ENCODE data around the gene OR7G3. TPM values are rescaled to one million over a fixed set of nuclear protein-coding genes. Genes with fewer than 3 reads are reported as not detected.

The OR7G3 gene
- total RNA-seq = not detected in 2 replicates

- DNase-seq (ENCODE audit: low read depth in 2 of 2) = no peak
These were observed at the start of gene OR7G3 for GRCh38 chr19:9126900-9127405. Gene OR7G3, minus strand, starts transcription at chr19:9126950. Its CDS starts 0 bp downstream, at chr19:9126950.

GRCh38 chr19:9175326-9175725, 48.6 kb upstream of the OR7G3 start:
- DNase-seq (ENCODE audit: low read depth in 2 of 2) = no peak

DNA sequence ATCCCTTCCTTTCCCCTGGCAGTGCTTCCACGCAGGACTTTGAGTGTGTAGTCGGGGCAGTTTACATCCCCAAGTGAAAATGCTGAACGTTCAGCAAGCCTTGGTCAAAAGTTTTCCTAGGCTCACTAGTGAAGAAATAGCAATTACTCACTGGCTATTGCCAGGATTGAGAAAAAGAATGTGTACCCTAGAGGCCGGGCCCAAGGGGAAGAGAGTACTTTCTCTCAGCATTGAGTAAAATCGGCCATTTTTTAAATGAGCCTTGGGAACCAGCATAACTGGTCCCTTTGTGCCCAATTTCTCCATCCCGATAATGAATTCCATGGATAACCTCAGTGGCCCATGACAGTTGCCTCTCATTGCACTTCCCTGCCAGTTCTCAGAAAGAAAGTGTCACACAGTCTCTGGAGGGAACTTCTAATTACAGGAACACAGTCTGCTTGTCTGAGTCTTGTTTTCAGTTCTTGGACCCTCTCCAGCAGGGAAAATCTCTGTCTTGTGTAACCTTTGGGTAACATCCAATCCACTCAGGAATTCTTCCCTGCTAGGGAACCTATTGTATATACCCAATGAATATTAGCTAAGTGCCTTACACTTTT, 44.7 kb upstream of the OR7G3 start:
- DNase-seq (ENCODE audit: low read depth in 2 of 2) = no peak

- DNase-seq (ENCODE audit: low read depth in 2 of 2) = no peak
These were observed 40.1 kb upstream of the OR7G3 start for GRCh38 chr19:9166846-9167245.

GRCh38 chr19:9165261-9165660, 38.5 kb upstream of the OR7G3 start:
- peak in 1 of 2 donors; percentile 13 for DNase-seq (ENCODE audit: low read depth in 2 of 2)

DNA sequence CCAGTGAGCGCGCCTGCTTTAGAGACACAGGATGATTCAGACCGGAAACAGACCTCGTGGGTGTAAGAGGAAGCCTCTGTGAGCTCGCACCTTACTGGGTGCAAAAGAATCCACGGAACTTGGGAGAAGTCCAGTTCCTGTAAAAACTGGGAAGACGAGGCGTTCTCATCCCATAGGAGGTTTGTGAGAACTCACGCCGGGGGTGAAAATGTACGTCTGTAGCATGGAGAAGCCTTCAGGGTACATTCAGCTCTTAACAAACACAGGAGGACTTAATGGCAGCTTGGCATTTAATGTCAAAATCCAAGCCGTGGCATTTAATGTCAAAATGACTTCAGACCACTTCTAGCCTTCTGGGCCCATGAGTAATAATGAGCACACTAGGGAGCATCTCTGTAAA, 34.7 kb upstream of the OR7G3 start:
- DNase-seq (ENCODE audit: low read depth in 2 of 2) = no peak

GRCh38 chr19:9159891-9160290, 33.1 kb upstream of the OR7G3 start:
- no peak for DNase-seq (ENCODE audit: low read depth in 2 of 2)

- no peak for DNase-seq (ENCODE audit: low read depth in 2 of 2)
These were observed 29.6 kb upstream of the OR7G3 start for GRCh38 chr19:9156304-9156703.

- no peak for DNase-seq (ENCODE audit: low read depth in 2 of 2)
These were observed 28.8 kb upstream of the OR7G3 start for GRCh38 chr19:9155591-9155990.

- no peak for DNase-seq (ENCODE audit: low read depth in 2 of 2)
These were observed 24.6 kb upstream of the OR7G3 start for GRCh38 chr19:9151367-9151766.

DNA sequence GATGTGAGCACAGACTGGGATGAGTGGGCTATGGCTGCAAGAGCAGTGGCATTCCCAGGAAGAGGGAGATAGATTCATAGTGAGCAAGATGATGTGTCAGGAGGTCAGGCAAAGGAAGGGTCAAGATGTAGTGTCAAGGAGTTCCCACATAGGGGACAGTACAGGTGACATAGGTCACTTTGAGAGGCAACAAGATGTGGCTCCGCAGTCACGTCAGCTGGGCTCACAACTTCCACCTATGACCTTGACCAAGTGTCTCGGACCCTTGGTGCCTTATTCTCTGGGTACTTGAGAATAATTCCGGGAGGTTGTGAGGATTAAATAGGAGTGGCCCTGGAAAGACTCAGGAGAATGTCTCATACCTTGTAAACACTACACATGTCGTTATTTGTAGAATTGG, 23.9 kb upstream of the OR7G3 start:
- no peak for DNase-seq (ENCODE audit: low read depth in 2 of 2)

DNA sequence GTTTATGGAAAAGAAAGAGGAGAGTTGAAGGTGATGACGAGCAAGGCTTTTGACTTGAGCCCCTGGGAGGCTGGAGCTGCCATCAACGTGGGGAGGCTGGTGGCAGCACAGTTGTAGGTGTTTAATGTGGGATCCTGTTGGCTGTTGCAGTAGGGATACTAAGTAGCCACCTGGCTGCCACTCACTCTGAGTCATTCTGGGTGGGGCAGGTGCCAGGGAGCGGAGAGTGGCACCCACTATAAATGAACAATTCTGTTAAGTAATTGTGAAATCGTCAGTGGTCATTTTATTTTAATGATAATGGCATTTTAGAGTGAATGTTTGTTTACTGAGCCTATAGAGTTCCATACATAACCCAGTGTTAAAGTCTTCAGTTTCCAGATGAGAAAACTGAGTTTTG, 23.2 kb upstream of the OR7G3 start:
- no peak for DNase-seq (ENCODE audit: low read depth in 2 of 2)

DNA sequence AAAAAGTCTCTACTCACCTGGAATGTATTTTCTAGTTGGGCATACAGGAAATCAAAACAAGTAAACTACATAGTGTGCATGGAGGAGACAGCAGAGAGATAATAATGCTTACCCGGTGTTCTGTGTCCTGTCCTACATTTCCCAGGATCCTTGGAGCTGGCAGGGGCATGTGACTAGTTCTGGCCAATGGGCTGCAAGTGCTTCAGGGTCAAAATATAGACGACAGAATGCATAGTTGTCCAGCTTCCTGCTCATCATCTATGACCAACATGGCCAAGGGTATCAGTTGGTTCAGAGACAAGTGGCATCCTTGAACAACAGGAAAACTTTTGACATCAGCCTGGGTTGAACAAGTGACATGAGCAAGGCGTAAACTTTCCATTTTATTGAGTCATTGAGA, 21.9 kb upstream of the OR7G3 start:
- DNase-seq (ENCODE audit: low read depth in 2 of 2) = no peak

- no peak for DNase-seq (ENCODE audit: low read depth in 2 of 2)
These were observed 20.1 kb upstream of the OR7G3 start for GRCh38 chr19:9146882-9147281.

DNA sequence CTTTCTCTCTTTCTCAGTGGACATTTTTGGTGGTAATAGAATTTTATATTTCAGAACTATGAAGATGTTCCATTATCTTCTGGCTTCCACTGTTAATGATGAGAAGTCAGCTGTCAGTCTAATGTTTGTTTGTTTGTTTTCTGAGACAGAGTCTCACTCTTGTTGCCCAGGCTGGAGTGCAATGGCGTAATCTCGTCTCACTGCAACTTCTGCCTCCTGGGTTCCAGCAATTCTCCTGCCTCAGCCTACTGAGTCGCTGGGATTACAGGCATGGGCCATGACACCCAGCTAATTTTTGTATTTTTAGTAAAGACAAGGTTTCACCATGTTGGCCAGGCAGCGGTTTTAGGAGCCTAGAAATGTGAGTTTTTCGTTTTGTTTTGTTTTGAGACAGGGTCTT, 18.2 kb upstream of the OR7G3 start:
- peak in 1 of 2 donors; percentile 11 for DNase-seq (ENCODE audit: low read depth in 2 of 2)

DNA sequence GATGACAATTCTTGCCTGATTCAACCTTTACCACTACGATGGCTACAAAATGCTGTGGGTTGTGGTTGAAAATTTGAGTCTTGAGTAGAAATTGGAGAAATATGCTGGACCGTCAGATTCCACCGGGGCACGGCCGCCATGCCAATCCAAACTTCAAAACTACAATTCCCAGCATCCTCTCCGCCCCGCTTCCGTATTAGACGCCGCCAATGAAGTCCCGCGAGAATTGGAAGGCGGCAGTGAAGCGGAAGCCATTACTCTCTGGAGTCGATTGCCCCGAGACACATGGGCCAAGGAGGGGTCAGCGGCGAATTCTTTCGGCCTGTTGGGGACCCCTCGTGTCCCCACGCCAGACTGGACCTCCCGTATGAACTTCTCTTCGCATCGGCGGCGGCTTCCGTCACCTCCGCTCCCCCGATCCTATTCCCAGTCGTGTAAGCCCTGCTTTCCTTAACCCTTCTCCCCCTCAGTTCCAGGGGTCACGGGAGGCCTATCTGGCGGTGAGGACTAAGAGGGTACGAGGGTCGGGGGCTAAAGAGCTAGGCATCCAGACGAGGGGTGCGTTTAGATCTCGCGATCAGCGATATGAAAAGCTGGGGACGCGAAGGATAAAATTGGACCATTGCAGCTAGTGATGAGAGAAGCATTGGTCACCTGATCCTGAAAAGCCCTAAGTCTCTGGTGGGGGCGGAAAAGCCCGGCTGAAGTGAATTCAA, 13.6 kb upstream of the OR7G3 start, which contains the start of gene ZNF317:
ZNF317 (plus strand) TSS at position 239 of the 716 bp plus-strand sequence. CDS start 15,620 bp downstream, outside the sequence.
- DNase-seq (ENCODE audit: low read depth in 2 of 2) = peak; percentile 92 to 93

GRCh38 chr19:9139609-9140158, 12.9 kb upstream of the OR7G3 start:
- peak in 1 of 2 donors; percentile 2 for DNase-seq (ENCODE audit: low read depth in 2 of 2)

GRCh38 chr19:9132422-9132821, 5.7 kb upstream of the OR7G3 start:
- peak in 1 of 2 donors; percentile 48 for DNase-seq (ENCODE audit: low read depth in 2 of 2)

- DNase-seq (ENCODE audit: low read depth in 2 of 2) = no peak
These were observed 4.2 kb upstream of the OR7G3 start for GRCh38 chr19:9130965-9131364.

- peak in 1 of 2 donors; percentile 96 for DNase-seq (ENCODE audit: low read depth in 2 of 2)
These were observed 1.4 kb upstream of the OR7G3 start for GRCh38 chr19:9128171-9128570.

- no peak for DNase-seq (ENCODE audit: low read depth in 2 of 2)
These were observed 10.2 kb downstream of the OR7G3 start for GRCh38 chr19:9116547-9116946.

DNA sequence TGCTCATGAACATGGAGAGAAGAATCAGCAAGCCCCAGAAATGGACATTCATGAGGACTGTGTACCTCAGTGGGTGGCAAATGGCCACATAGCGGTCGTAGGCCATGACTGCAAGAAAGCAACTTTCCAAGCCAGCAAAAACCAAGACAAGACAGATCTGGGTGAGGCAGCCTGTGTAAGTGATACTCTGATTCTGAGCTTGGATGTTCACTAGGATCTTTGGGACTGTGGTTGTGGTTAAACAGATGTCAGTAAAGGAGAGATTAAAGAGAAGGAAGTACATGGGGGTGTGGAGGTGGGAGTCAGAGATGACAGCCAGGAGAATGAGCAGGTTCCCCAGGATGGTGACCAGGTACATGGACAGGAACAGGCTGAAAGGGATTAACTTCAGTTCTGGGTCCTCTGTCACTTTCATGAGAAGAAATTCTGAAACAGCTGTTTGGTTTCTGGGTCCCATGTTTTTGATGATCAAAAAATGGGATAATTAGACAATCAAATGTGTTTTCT, 11.4 kb downstream of the OR7G3 start, which contains the start of gene OR7G1:
OR7G1 (minus strand) TSS at position 457 of the 507 bp plus-strand sequence; CDS start at position 457, 0 bp downstream.
- no peak for DNase-seq (ENCODE audit: low read depth in 2 of 2)
